DND-41 (cell line): ENCODE results near the gene SCUBE1.

Experiments
- ATAC-seq: fragments of 200-7000 bp; cut with Tn5 transposase; 3 replicates; pipeline ENCODE4 v1.9.1; 2021; ENCODE audit warnings: low read depth; ENCODE audit not compliant: insufficient read depth
- DNase-seq: peaks from one replicate; pipeline ENCODE4 v3.0.0-alpha.2; 2020
- H2AFZ ChIP-seq: 2 replicates; pipeline ENCODE4 v1.6.0; 2012; ENCODE audit warnings: low read depth, low read length
- H3K27ac ChIP-seq: 2 replicates; pipeline ENCODE4 v1.5.1; 2012; ENCODE audit warnings: low read length, inconsistent platforms
- H3K27me3 ChIP-seq: fragments of 200-600 bp; sonication (generic); 2 replicates; pipeline ENCODE4 v1.6.0; 2012; ENCODE audit warnings: low read length, mild to moderate bottlenecking, inconsistent platforms; ENCODE audit not compliant: insufficient read depth, poor library complexity
- H3K36me3 ChIP-seq: 2 replicates; pipeline ENCODE4 v1.5.1; 2012; ENCODE audit warnings: low read length, inconsistent platforms; ENCODE audit not compliant: insufficient read depth
- H3K4me1 ChIP-seq: 2 replicates; pipeline ENCODE4 v1.5.1; 2012; ENCODE audit warnings: mild to moderate bottlenecking, low read length; ENCODE audit not compliant: insufficient read depth
- H3K4me2 ChIP-seq: 2 replicates; pipeline ENCODE4 v1.6.0; 2012; ENCODE audit warnings: mild to moderate bottlenecking, moderate library complexity, low read length, inconsistent platforms; ENCODE audit not compliant: insufficient read depth
- H3K4me3 ChIP-seq, 2 experiments: fragments of 200-600 bp in 1 of 2; shearing (Covaris generic) in 1 of 2; 2 replicates each; pipeline ENCODE4 v1.5.1; 2012 to 2016; ENCODE audit warnings: inconsistent platforms in 2 of 2, low read length in 2 of 2, mild to moderate bottlenecking in 2 of 2, low read depth in 1 of 2, moderate library complexity in 1 of 2
- H3K79me2 ChIP-seq: 2 replicates; pipeline ENCODE4 v1.6.0; 2012; ENCODE audit warnings: low read length, inconsistent platforms; ENCODE audit not compliant: insufficient read depth
- H3K9ac ChIP-seq: 2 replicates; pipeline ENCODE4 v1.6.0; 2012; ENCODE audit warnings: low read depth, mild to moderate bottlenecking, inconsistent platforms, low read length, moderate library complexity
- H3K9me3 ChIP-seq: 2 replicates; pipeline ENCODE4 v1.5.1; 2012; ENCODE audit warnings: low read length, moderate library complexity, mild to moderate bottlenecking, inconsistent platforms; ENCODE audit not compliant: insufficient read depth, severe bottlenecking
- H4K20me1 ChIP-seq: 2 replicates; pipeline ENCODE4 v1.6.0; 2012; ENCODE audit warnings: low read length; ENCODE audit not compliant: insufficient read depth
- EZH2 ChIP-seq: IDR thresholded peaks from 3 replicates; pipeline ENCODE4 v1.6.1; 2012; ENCODE audit warnings: borderline replicate concordance, low read depth, mild to moderate bottlenecking, moderate library complexity, low read length, inconsistent platforms; ENCODE audit not compliant: severe bottlenecking
- TF ChIP-seq, protein P1 (sequence below): IDR thresholded peaks from 2 replicates; pipeline ENCODE4 v1.5.1; 2012; ENCODE audit warnings: borderline replicate concordance, low read length, moderate library complexity, mild to moderate bottlenecking; ENCODE audit not compliant: poor library complexity, severe bottlenecking; ENCODE audit errors: extremely low read depth

Gene SCUBE1

DNA sequence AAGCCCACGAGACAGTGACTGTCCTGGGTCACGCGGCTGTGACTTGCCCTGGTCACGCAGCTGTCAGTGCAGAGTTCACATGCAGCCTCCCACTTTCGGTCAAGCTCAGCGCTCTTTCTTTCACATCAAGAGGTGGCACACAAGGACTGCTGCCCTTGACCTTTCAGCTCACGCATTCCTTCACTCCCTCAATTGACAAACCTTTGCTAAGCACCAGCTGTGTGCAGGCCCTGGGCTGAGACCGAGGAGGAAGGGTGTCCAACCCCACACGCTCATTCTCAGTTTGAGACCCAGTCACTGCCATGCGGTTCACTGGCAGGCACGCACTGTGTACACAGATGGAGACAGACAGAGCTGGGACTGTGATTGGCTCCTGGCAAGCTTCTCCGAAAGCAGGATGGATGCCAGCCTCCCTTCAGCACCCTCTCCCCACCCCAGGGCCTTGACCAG lies 70.3 kb downstream of the SCUBE1 start:
- no peak overlapping the region for H2AFZ ChIP-seq
- no peaks in the 10 kb centered on the region for H3K4me1 ChIP-seq
- H3K4me3 ChIP-seq, result no peak overlapping the region
- H3K4me2 ChIP-seq, result no peak overlapping the region
- no peaks in the 10 kb centered on the region for H3K27me3 ChIP-seq
- H3K9ac ChIP-seq, result no peak overlapping the region
- H4K20me1 ChIP-seq, result no peaks in the 10 kb centered on the region; the same call in none of the 2 replicates
- ATAC-seq (no peak), DNase-seq (no peak)
- no peak for TF ChIP-seq EZH2
- TF ChIP-seq, protein P1, sequence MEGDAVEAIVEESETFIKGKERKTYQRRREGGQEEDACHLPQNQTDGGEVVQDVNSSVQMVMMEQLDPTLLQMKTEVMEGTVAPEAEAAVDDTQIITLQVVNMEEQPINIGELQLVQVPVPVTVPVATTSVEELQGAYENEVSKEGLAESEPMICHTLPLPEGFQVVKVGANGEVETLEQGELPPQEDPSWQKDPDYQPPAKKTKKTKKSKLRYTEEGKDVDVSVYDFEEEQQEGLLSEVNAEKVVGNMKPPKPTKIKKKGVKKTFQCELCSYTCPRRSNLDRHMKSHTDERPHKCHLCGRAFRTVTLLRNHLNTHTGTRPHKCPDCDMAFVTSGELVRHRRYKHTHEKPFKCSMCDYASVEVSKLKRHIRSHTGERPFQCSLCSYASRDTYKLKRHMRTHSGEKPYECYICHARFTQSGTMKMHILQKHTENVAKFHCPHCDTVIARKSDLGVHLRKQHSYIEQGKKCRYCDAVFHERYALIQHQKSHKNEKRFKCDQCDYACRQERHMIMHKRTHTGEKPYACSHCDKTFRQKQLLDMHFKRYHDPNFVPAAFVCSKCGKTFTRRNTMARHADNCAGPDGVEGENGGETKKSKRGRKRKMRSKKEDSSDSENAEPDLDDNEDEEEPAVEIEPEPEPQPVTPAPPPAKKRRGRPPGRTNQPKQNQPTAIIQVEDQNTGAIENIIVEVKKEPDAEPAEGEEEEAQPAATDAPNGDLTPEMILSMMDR, result no peak
- H3K27ac ChIP-seq, result no peak overlapping the region
- no peaks in the 10 kb centered on the region for H3K36me3 ChIP-seq
- H3K79me2 ChIP-seq, result no peaks in the 10 kb centered on the region
- H3K9me3 ChIP-seq, result no peaks in the 10 kb centered on the region

DNA sequence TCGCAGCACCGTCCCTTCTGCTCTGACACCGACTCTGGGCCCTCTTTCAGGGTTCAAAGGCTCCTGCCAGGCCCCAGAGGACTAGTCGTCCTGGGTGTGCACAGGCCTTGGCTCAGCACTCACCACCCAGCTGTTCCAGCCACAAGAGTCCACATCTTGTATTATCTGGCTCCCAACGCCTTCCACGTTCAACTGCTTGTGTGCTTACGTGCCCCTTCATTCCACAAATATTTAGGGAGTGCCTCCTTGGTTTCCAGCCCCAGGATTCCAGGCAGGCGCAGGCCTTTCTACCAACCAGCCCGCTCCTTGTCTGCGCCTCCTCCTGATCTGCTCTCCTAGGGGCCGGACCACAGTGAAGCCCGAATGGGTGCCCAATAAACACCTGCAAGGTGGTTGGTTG lies 70.9 kb downstream of the SCUBE1 start:
- no peaks in the 10 kb centered on the region for H3K79me2 ChIP-seq
- TF ChIP-seq, protein P1, result no peak
- TF ChIP-seq EZH2, result no peak
- H3K27me3 ChIP-seq, result no peaks in the 10 kb centered on the region
- no peak overlapping the region for H2AFZ ChIP-seq
- H3K9ac ChIP-seq, result no peak overlapping the region
- ATAC-seq, result no peak
- H3K4me1 ChIP-seq, result no peaks in the 10 kb centered on the region
- no peaks in the 10 kb centered on the region for H3K9me3 ChIP-seq
- no peak overlapping the region for H3K4me2 ChIP-seq
- no peaks in the 10 kb centered on the region; the same call in none of the 2 replicates for H4K20me1 ChIP-seq
- H3K27ac ChIP-seq, result no peak overlapping the region
- no peaks in the 10 kb centered on the region for H3K36me3 ChIP-seq
- H3K4me3 ChIP-seq, result no peak overlapping the region
- DNase-seq, result no peak

DNA sequence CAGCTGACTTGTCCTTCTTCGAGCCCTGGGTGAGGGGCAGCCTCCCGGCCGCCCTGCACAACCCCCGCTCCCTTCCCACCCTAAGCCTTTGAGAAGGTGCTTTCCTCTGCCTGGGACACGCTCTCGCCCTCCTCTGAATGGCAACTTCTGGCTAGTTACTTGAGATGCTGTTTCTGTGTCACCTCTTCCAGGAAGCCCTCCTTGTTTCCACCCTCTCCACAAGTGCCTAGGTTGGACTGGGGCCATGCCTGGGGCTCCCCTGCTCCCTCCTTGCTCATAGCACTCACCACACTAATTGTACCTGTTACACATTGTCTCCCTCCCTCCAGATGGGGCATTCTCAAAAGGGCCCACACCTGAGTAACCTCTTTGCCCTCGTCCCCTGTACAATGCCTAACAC lies 72.2 kb downstream of the SCUBE1 start:
- ATAC-seq, result no peak
- no peak overlapping the region for H3K4me3 ChIP-seq
- no peaks in the 10 kb centered on the region for H3K9me3 ChIP-seq
- no peak overlapping the region for H3K4me2 ChIP-seq
- H3K36me3 ChIP-seq, result no peaks in the 10 kb centered on the region
- H2AFZ ChIP-seq, result no peak overlapping the region
- no peaks in the 10 kb centered on the region for H3K27me3 ChIP-seq
- H4K20me1 ChIP-seq, result no peaks in the 10 kb centered on the region; the same call in 1 of the 2 replicates
- DNase-seq, result no peak
- no peak overlapping the region for H3K9ac ChIP-seq
- no peaks in the 10 kb centered on the region for H3K79me2 ChIP-seq
- no peak for TF ChIP-seq EZH2
- TF ChIP-seq, protein P1, result no peak
- H3K27ac ChIP-seq, result no peak overlapping the region
- no peaks in the 10 kb centered on the region for H3K4me1 ChIP-seq

- ATAC-seq (no peak), DNase-seq (no peak)
- Histone ChIP-seq H3K4me3 (no peak overlapping the region), H3K79me2 (no peaks in the 10 kb centered on the region), H3K9ac (no peak overlapping the region), H3K27ac (no peak overlapping the region), H3K9me3 (no peaks in the 10 kb centered on the region), H3K27me3 (no peaks in the 10 kb centered on the region), H2AFZ (no peak overlapping the region), H3K4me2 (no peak overlapping the region), H3K4me1 (peaks cover under 1% of the 10 kb centered on the region; the same call in 1 of the 2 replicates), H3K36me3 (no peaks in the 10 kb centered on the region), H4K20me1 (no peaks in the 10 kb centered on the region; the same call in 1 of the 2 replicates)
- TF ChIP-seq EZH2, result no peak
- TF ChIP-seq, protein P1, result no peak
Measured at GRCh38 chr22:43270314-43270908, 72.8 kb downstream of the SCUBE1 start.
